ENCODE measurements around the gene KLHDC8A. TPM values are rescaled to one million over a fixed set of nuclear protein-coding genes. Genes with fewer than 3 reads are reported as not detected.

Gene KLHDC8A
- total RNA-seq, 6 experiments from 2014 or later: 0.22 to 0.44 TPM; not detected in 4

GRCh38 chr1:205312866-205313562, 43.7 kb downstream of the KLHDC8A start:
- Histone ChIP-seq H3K9me3 (no peaks in the 10 kb centered on the region), H3K4me3 (no peak overlapping the region), H3K27me3 (no peaks in the 10 kb centered on the region), H3K4me1 (peaks cover 0 to 75% (median 15%) of the 10 kb centered on the region in 4 donors), H3K27ac (peak overlapping the region in 2 of 3 donors; percentile 66 to 70), H3K36me3 (peaks cover 0 to 19% (median 10%) of the 10 kb centered on the region in 4 donors)
- no peak for DNase-seq
- ATAC-seq: no peak
- WGBS (ENCODE audit: insufficient coverage, low coverage, low lambda C conversion rate, missing lambda C conversion rate): 62% methylated on average over 7 of the region's 10 CpGs
- TF ChIP-seq POLR2A (IDR thresholded peaks at IDR 0.05) (no peak), CTCF (IDR thresholded peaks at IDR 0.05) (no peak)
- intact Hi-C loops (cut with DNase I): loop anchor here in 1 of 2 donors (5.0 kb wide), 1 partner anchor 36 kb away; no protein-coding TSS in a partner anchor

- Histone ChIP-seq H3K27ac (no peak overlapping the region), H3K4me3 (no peak overlapping the region), H3K4me1 (peaks cover 0 to 71% (median 6%) of the 10 kb centered on the region in 4 donors), H3K9me3 (no peaks in the 10 kb centered on the region), H3K27me3 (no peaks in the 10 kb centered on the region), H3K36me3 (peaks cover 0 to 30% (median 14%) of the 10 kb centered on the region in 4 donors)
- DNase-seq (no peak), ATAC-seq (no peak)
- TF ChIP-seq POLR2A (IDR thresholded peaks at IDR 0.05) (no peak), CTCF (IDR thresholded peaks at IDR 0.05) (no peak)
- intact Hi-C loops (cut with DNase I): loop anchor here in 1 of 2 donors (5.0 kb wide), 1 partner anchor 34 kb away; no protein-coding TSS in a partner anchor
- 86% methylated on average over 7 of the region's 8 CpGs for WGBS (ENCODE audit: insufficient coverage, low coverage, low lambda C conversion rate, missing lambda C conversion rate)
These were observed 45.6 kb downstream of the KLHDC8A start for GRCh38 chr1:205310976-205311704.

- Histone ChIP-seq H3K36me3 (peaks cover 0 to 44% (median 14%) of the 10 kb centered on the region in 4 donors), H3K4me1 (peaks cover 0 to 57% (median 0%) of the 10 kb centered on the region in 4 donors)
These were observed 47.0 kb downstream of the KLHDC8A start for GRCh38 chr1:205309741-205310140.

More at GRCh38 chr1:205309741-205310140, 47.0 kb downstream of the KLHDC8A start:
- Histone ChIP-seq H3K9me3 (no peaks in the 10 kb centered on the region), H3K4me3 (no peak overlapping the region), H3K27me3 (no peaks in the 10 kb centered on the region), H3K27ac (no peak overlapping the region)
- ATAC-seq (peak in 3 of 4 donors; percentile 4 to 58 (median 45)), DNase-seq (peak in 1 of 3 donors; percentile 46)
- no peak for TF ChIP-seq CTCF (IDR thresholded peaks at IDR 0.05)
- TF ChIP-seq POLR2A (IDR thresholded peaks at IDR 0.05): no peak
- WGBS (ENCODE audit: insufficient coverage, low coverage, low lambda C conversion rate, missing lambda C conversion rate): 40% methylated on average over 1 of the region's 1 CpG
- intact Hi-C loops (cut with DNase I): loop anchor here in 1 of 2 donors (5.0 kb wide), 1 partner anchor 32 kb away; no protein-coding TSS in a partner anchor
